ENCODE data around the gene ACTR8. TPM values are rescaled to one million over a fixed set of nuclear protein-coding genes. Genes with fewer than 3 reads are reported as not detected.
A peak's percentile ranks its signal among the peaks of the same experiment; 100 is the strongest.

The ACTR8 gene
- total and polyA plus RNA-seq, 12 donors, result 10.8 to 48.4 (median 36.5) TPM

DNA sequence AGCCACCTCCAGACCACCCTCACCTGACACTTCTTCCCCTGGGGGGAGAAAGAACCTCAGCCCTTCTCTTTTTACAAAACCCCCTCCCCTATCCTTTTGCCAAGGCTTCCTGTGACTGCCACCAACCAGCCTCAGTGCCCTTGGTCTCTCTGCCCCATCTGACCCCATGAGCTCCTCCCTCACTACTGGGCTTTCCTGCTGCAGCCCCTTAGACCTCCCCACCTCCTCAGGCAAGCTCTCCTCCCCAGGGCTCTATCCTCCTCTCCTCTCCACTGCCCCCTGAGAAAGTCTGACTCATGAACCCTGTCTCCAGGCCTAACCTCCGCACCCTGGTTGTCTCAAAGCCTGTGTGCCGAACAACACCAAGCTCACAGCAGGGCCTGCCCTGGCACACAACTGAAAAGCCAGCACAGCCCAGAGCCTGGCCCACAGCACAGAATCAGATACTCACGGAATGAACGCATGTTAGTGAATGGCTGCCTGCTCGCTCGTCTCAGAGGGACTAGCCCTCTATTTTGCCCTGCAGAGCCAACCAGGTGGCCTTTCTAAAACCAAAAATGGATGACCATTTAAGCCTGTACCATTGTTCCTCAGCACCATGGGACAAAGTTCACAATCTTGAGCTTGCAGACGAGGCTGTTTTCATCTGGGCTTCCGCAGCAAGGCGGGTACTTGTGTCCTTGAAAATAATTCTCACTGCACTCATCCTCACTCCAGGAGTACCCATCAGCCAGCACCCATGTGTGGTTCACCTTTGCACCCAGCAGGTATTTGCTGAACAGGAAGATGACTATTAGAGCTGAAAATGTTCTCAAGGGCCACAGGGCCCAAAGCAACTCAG, 37.5 kb downstream of the ACTR8 start:
- ATAC-seq (no peak), DNase-seq (no peak)
- H3K4me1 ChIP-seq, result peaks cover 0 to 18% (median 9%) of the 10 kb centered on the region in 9 donors
- no peaks in the 10 kb centered on the region for H3K36me3 ChIP-seq
- H3K27me3 ChIP-seq, result peaks cover 0 to 50% (median 31%) of the 10 kb centered on the region in 7 donors
- intact Hi-C loops (cut with DNase I), result no loop called here
- WGBS, 2 donors, result 92 to 94% methylated on average over 9 of the region's 9 CpGs
- no peak overlapping the region for H3K27ac ChIP-seq
- TF ChIP-seq, protein P1, sequence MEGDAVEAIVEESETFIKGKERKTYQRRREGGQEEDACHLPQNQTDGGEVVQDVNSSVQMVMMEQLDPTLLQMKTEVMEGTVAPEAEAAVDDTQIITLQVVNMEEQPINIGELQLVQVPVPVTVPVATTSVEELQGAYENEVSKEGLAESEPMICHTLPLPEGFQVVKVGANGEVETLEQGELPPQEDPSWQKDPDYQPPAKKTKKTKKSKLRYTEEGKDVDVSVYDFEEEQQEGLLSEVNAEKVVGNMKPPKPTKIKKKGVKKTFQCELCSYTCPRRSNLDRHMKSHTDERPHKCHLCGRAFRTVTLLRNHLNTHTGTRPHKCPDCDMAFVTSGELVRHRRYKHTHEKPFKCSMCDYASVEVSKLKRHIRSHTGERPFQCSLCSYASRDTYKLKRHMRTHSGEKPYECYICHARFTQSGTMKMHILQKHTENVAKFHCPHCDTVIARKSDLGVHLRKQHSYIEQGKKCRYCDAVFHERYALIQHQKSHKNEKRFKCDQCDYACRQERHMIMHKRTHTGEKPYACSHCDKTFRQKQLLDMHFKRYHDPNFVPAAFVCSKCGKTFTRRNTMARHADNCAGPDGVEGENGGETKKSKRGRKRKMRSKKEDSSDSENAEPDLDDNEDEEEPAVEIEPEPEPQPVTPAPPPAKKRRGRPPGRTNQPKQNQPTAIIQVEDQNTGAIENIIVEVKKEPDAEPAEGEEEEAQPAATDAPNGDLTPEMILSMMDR (IDR thresholded peaks at IDR 0.05), result no peak
- H3K4me3 ChIP-seq, result no peak overlapping the region
- H3K9me3 ChIP-seq, result no peaks in the 10 kb centered on the region

DNA sequence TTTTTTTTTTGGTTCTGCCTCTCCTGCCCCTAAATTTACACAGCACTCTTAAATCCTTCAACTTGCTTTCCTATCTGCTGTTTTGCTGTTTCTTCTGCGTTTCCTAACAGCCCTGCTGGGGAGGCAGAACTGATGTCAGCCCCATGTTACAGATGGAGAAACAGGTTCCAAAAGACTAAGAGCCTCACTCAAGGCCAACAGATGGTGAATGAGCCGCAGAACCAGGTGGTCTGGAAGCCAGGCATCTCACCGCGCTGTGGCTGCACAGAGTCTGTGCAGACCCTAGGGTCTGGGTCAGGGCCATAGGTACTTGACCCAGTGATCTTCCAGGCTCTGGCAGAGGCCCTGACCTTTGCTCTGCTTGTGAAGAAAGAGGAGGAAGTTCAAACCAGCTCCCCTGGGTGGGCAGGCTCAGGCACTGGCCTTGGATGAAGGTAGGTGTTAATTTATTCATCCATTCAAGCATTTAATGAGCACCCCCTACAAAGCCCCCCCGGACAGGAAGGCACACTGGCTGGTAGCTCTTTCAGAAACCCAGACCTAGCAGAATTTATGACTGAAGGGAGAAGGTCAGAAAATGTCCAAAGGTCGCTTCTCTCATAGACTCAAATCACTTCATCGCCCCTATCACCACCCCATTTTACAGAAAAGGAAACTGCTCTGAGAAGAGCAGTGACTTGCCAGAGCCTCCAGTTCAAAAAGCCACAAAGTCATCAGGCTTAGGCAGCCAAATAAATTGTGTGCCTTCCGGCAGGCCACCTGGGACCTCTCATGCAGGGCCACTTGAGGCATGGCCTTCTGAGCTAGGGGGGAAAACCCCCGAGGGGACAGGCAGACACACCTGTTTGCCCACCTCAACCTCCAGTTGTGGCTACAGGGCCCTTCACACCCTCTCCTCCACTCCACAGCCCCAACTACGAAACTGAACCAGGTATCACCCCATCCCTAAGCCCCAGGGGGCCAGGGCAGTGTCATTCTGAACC, 38.5 kb downstream of the ACTR8 start:
- ATAC-seq (no peak), DNase-seq (no peak)
- peaks cover 0 to 48% (median 29%) of the 10 kb centered on the region in 7 donors for H3K27me3 ChIP-seq
- 80 to 86% methylated on average over 10 of the region's 10 CpGs for WGBS, 2 donors
- intact Hi-C loops (cut with DNase I), result no loop called here
- no peak overlapping the region for H3K27ac ChIP-seq
- no peak overlapping the region for H3K4me3 ChIP-seq
- TF ChIP-seq, protein P1 (IDR thresholded peaks at IDR 0.05), result no peak
- no peaks in the 10 kb centered on the region for H3K36me3 ChIP-seq
- H3K9me3 ChIP-seq, result no peaks in the 10 kb centered on the region
- peaks cover 0 to 18% (median 9%) of the 10 kb centered on the region in 9 donors for H3K4me1 ChIP-seq

DNA sequence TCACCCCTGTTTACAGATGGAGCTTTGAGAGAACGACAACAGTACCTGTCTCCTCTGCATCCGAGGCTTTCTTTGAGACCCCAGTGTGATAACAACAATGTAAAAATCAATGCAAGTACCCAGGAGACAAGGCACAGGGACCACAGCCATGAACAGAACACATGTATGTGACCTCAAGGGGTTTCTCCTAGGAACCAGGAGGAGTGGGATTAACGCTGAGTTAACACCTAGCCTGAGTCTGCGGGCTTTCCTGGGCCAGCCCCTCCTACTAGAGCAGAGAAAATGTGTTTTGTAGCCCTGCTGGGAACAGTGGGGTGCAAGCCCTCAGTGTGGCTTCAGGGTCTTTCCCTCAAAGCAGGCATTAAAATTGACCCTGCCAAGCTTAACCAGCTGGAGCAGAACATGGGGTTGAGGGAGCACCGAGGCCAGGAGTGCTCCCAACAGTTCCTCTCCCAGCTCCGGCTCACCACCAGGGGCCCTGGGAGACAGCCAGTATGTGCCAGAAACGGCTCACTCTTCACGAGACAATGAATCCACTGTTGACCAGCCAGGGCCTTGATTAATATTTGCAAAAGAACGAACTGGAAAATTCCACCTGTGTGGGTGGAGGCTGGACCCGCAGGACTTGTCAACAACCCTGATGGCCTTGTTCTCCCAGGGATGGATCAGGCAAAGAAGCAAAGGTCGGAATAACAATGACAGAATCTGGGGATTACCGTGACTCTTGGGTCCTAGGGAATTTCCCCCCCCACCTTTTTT, 39.3 kb downstream of the ACTR8 start:
- WGBS, 2 donors, result 39 to 50% methylated on average over 12 of the region's 12 CpGs
- Histone ChIP-seq H3K36me3 (no peaks in the 10 kb centered on the region), H3K9me3 (no peaks in the 10 kb centered on the region), H3K27me3 (peaks cover 0 to 40% (median 20%) of the 10 kb centered on the region in 7 donors), H3K4me3 (no peak overlapping the region), H3K27ac (no peak overlapping the region), H3K4me1 (peaks cover 0 to 18% (median 9%) of the 10 kb centered on the region in 9 donors)
- intact Hi-C loops (cut with DNase I), result no loop called here
- TF ChIP-seq, protein P1 (IDR thresholded peaks at IDR 0.05), result peak in 2 of 9 donors; percentile 19 to 28
- DNase-seq (peak in 1 of 2 donors; percentile 38), ATAC-seq (peak in 6 of 8 donors; percentile 5 to 44 (median 32))

Measured in heart right ventricle (tissue), 16 donors.